ENCODE data around the gene SYNGR2. TPM values are rescaled to one million over a fixed set of nuclear protein-coding genes. Genes with fewer than 3 reads are reported as not detected.

The SYNGR2 gene
- total RNA-seq, 2 donors from 2014 or later, result 256 to 395 TPM

DNA sequence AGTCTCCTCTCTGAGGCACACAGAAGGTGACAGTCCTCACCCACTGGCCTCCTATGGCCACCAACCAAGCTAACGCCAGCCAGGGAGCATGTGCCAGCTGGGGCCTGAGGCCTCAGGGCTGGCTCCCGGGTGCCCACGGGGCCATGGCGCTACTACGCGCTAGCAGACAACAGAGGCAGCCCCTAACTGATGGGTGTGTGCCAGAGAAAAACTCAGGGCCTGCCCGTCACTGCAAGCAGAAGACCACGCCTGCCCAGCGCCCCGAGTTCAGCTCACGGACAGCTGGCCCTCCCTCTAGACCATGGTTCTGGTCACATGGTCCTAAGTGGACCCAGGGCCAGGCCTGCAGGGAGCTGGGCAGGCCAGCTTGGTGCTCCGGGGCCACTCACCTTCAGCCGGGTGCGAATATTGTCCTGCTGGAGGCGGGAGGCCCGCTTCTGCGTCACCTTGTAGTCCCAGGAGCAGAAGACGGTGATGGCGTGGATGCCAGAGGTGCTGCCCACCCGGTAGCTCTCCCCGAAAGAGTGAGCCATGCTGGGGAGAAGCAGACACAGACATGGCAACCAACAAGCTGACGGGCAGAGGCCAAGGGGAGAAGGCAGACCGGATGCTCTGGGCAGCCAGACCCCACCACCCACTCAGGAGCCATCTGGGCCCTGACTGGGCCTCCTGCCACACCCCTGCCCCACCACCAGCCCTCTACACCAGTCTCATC, 46.0 kb upstream of the SYNGR2 start:
- Histone ChIP-seq H3K4me3 (no peak overlapping the region), H3K9ac (ENCODE audit: low read depth in 2 of 2, low read length in 2 of 2) (no peak overlapping the region), H3K9me3 (no peaks in the 10 kb centered on the region), H3K4me1 (peaks cover 15% of the 10 kb centered on the region), H3K36me3 (peaks cover 5% of the 10 kb centered on the region), H3K27ac (no peak overlapping the region), H3K27me3 (no peaks in the 10 kb centered on the region)
- TF ChIP-seq, protein P1, sequence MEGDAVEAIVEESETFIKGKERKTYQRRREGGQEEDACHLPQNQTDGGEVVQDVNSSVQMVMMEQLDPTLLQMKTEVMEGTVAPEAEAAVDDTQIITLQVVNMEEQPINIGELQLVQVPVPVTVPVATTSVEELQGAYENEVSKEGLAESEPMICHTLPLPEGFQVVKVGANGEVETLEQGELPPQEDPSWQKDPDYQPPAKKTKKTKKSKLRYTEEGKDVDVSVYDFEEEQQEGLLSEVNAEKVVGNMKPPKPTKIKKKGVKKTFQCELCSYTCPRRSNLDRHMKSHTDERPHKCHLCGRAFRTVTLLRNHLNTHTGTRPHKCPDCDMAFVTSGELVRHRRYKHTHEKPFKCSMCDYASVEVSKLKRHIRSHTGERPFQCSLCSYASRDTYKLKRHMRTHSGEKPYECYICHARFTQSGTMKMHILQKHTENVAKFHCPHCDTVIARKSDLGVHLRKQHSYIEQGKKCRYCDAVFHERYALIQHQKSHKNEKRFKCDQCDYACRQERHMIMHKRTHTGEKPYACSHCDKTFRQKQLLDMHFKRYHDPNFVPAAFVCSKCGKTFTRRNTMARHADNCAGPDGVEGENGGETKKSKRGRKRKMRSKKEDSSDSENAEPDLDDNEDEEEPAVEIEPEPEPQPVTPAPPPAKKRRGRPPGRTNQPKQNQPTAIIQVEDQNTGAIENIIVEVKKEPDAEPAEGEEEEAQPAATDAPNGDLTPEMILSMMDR (IDR thresholded peaks at IDR 0.05), result no peak
- DNase-seq, result no peak
- intact Hi-C loops (cut with DNase I), result no loop called here

DNA sequence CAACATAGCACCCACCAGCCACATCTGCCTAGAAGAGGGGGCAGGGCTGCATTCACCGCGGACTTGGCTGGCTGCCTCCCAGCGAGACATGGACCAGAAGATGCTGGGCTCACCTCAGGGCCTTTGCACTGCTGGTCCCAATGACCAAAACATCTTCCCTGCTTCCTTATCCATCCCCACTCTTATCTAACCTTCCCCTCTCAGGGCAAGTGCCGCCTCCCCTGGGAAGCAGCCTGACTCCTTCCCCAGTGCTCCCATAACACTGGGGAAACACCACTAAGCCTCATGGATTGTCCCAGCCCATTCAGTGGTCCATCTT, 45.5 kb upstream of the SYNGR2 start:
- Histone ChIP-seq H3K27ac (no peak overlapping the region), H3K36me3 (peaks cover 5% of the 10 kb centered on the region), H3K9ac (ENCODE audit: low read depth in 2 of 2, low read length in 2 of 2) (no peak overlapping the region), H3K27me3 (no peaks in the 10 kb centered on the region), H3K4me1 (peaks cover 15% of the 10 kb centered on the region), H3K4me3 (no peak overlapping the region), H3K9me3 (no peaks in the 10 kb centered on the region)
- intact Hi-C loops (cut with DNase I), result no loop called here
- no peak for DNase-seq
- TF ChIP-seq, protein P1 (IDR thresholded peaks at IDR 0.05), result no peak

DNA sequence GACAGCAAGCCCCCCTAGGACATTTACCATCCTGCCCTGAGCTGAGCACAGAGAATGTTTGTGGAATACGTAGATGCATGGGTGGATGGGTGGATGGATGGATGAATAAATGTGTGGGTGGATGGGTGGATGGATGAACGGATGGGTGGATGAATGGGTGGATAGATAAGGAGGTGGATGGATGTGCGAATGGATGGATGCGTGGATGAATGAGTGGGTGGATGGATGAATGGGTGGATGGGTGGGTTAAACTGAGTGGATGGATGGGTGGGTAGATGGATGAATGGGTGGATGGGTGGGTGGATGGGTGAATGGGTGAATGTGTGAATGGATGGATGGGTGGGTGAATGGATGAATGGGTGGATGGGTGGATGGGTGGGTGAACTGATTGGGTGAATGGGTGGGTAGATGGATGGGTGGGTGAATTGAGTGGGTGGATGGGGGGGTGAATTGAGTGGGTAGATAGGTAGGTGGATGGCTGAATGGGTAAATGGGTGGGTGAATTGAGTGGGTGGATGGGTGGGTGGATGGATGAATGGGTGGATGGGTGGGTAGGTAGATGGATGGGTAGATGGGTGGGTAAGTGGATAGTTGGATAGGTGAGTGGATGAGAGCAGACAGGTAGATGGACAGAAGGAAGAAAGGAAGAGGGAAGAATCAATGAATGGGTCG, 45.0 kb upstream of the SYNGR2 start:
- Histone ChIP-seq H3K4me3 (no peak overlapping the region), H3K27me3 (no peaks in the 10 kb centered on the region), H3K9ac (ENCODE audit: low read depth in 2 of 2, low read length in 2 of 2) (no peak overlapping the region), H3K4me1 (peaks cover 15% of the 10 kb centered on the region), H3K36me3 (peaks cover 5% of the 10 kb centered on the region), H3K9me3 (no peaks in the 10 kb centered on the region), H3K27ac (no peak overlapping the region)
- TF ChIP-seq, protein P1 (IDR thresholded peaks at IDR 0.05), result no peak
- no peak for DNase-seq
- intact Hi-C loops (cut with DNase I), result no loop called here

DNA sequence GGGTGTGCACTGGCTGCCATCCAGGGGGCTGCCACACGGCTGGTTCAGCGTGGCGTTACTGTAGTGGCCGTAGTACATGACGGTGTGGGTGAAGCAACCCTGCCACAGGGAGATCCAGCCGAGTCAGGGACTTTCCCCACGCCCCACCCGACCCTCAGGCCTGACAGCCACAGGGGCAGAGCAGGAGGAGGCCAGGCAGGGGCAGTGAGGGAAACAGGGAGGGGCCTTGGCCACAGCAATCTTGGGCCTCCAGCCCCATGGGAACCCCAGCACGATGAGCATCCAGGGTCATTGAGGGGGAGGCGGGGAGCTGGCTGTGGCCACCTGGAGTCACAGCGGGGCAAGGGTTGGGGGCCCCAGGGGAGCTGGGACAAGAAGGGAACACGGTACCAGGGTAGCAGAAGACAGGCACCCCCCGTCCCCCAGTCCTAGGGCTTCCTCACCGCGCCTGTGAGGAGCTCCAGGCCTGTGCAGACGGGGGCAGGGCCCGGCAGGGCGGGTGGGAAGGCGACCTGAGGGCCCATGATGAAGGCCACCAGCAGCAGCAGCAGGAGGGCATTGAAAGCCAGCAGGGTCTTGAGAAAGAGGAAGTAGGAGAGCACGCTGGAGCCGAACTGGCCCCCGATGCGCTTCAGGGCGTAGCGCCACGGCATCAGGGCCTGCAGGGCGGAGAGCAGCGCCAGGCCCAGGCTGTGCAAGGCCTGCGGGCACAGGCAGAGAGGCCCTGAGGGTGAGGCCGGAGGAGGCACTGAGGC, 44.1 kb upstream of the SYNGR2 start:
- Histone ChIP-seq H3K9me3 (no peaks in the 10 kb centered on the region), H3K36me3 (peaks cover 5% of the 10 kb centered on the region), H3K9ac (ENCODE audit: low read depth in 2 of 2, low read length in 2 of 2) (peak overlapping the region in 1 of 2 donors; percentile 41), H3K4me1 (peaks cover 15% of the 10 kb centered on the region), H3K27ac (no peak overlapping the region), H3K27me3 (no peaks in the 10 kb centered on the region), H3K4me3 (no peak overlapping the region)
- intact Hi-C loops (cut with DNase I), result no loop called here
- no peak for DNase-seq
- TF ChIP-seq, protein P1 (IDR thresholded peaks at IDR 0.05), result no peak

DNA sequence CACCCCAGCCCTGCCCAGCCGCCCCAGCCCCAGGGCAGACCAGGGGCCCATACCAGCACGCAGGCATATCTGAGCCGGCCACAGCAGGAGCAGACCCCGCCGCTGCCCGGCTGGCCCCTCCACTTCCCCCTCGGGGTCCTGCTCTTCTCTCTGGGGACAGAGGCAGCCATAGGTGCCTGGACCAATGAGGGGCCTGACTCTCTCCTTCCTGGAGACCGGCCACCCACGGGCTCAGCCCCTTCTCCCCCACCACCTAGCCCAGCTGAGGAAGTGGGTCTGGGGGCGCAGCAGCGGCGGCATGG, 43.6 kb upstream of the SYNGR2 start:
- Histone ChIP-seq H3K27me3 (no peaks in the 10 kb centered on the region), H3K36me3 (peaks cover 5% of the 10 kb centered on the region), H3K9me3 (no peaks in the 10 kb centered on the region), H3K4me3 (no peak overlapping the region), H3K9ac (ENCODE audit: low read depth in 2 of 2, low read length in 2 of 2) (peak overlapping the region in 1 of 2 donors; percentile 41), H3K27ac (peak overlapping the region; percentile 27), H3K4me1 (peaks cover 15% of the 10 kb centered on the region)
- no peak for DNase-seq
- intact Hi-C loops (cut with DNase I), result loop anchor here (5.0 kb wide), 1 partner anchor 48 kb away; no protein-coding TSS in a partner anchor
- TF ChIP-seq, protein P1 (IDR thresholded peaks at IDR 0.05), result no peak
